Mammary epithelial cell (primary cell): ENCODE measurements around the gene CPB2.

ENCODE experiments used
- EZH2 ChIP-seq: IDR thresholded peaks from 2 replicates; pipeline ENCODE4 v1.6.1; 2012; ENCODE audit warnings: low read length, inconsistent platforms, borderline replicate concordance
- TF ChIP-seq, protein P1 (sequence below), 2 donors: IDR thresholded peaks in 1 of 2; conservative IDR thresholded peaks in 1 of 2; 2 replicates each; pipeline ENCODE4 v1.5.1; 2011 to 2012; ENCODE audit warnings: inconsistent platforms in 2 of 2, low read length in 2 of 2, mild to moderate bottlenecking in 2 of 2, control low read depth in 1 of 2, low read depth in 1 of 2; ENCODE audit not compliant: insufficient read depth in 1 of 2; ENCODE audit errors: extremely low read depth in 1 of 2

DNA sequence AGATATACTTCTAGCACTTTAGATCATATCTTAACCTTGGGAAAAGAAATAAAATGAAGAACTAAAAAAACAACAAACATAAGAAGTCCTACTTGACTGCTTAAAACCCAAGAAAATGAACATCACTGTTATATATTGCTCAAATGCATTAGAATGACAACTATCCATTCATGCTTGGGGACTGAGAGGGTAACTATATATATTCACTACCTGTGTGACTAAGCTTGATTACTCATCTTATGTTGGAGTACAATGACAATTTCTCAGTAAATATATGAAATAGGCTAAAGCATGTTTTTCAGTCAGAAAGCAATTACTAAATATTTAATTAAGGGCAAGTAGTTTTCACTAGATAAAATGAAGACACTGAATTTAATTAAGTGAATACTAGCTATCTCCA is 92.4 kb downstream of the CPB2 start:
- TF ChIP-seq, protein P1, sequence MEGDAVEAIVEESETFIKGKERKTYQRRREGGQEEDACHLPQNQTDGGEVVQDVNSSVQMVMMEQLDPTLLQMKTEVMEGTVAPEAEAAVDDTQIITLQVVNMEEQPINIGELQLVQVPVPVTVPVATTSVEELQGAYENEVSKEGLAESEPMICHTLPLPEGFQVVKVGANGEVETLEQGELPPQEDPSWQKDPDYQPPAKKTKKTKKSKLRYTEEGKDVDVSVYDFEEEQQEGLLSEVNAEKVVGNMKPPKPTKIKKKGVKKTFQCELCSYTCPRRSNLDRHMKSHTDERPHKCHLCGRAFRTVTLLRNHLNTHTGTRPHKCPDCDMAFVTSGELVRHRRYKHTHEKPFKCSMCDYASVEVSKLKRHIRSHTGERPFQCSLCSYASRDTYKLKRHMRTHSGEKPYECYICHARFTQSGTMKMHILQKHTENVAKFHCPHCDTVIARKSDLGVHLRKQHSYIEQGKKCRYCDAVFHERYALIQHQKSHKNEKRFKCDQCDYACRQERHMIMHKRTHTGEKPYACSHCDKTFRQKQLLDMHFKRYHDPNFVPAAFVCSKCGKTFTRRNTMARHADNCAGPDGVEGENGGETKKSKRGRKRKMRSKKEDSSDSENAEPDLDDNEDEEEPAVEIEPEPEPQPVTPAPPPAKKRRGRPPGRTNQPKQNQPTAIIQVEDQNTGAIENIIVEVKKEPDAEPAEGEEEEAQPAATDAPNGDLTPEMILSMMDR (conservative IDR thresholded peaks at IDR 0.05 in 1 of 2, IDR thresholded peaks at IDR 0.05 in 1 of 2; ENCODE audit: extremely low read depth in 1 of 2, insufficient read depth in 1 of 2, low read depth in 1 of 2, low read length in 2 of 2) = no peak
- no peak for TF ChIP-seq EZH2
